ENCODE data around the gene SHKBP1. TPM values are rescaled to one million over a fixed set of nuclear protein-coding genes. Genes with fewer than 3 reads are reported as not detected.

The SHKBP1 gene
- total and polyA plus RNA-seq, 2 of the 13 experiments (the other 11 are each of a cell fraction or from before 2014, with no cell fraction given), result 16.2 to 17.4 TPM

DNA sequence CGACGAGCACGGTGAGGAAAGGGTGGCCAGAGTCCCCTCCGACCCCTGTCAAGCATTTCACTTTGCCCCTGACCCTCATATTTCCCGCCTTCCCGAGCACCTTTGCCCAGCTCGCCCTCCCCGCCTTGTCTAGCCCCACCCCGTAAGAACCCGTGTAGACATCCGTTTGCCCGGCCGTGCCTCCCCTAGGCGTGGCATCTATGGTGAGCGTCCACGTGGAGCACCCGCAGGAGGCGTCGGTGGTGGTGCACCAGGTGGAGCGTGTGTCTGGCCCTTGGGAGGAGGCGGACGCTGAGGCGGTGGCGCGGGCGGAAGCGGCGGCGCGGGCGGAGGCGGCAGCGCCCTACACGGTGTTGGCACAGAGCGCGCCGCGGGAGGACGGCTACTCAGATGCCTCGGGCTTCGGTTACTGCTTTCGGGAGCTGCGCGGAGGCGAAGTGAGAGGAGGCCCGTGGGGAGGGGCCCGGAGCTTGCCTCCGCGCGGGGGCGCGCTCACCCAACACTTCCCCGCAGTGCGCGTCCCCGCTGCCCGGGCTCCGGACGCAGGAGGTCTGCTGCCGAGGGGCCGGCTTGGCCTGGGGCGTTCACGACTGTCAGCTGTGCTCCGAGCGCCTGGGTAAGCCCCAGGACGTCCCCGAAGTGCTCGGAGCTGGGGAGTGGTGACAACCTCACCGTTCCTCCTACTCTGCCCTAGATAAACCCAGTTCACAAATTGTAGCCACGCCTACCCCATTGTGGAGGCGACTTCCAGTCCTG, 28.7 kb downstream of the SHKBP1 start (continued):
- TF ChIP-seq HMG20A (CRISPR knock-in tag; IDR thresholded peaks at IDR 0.05; ENCODE audit: borderline replicate concordance), result no peak
- 0 out of 2 replicates have a peak, but pooled peaks have one; percentile 8 for TF ChIP-seq MIER2 (CRISPR knock-in tag; IDR thresholded peaks at IDR 0.05)
- no peak for TF ChIP-seq MATR3 (CRISPR knock-in tag; IDR thresholded peaks at IDR 0.05)
- TF ChIP-seq JUND (CRISPR knock-in tag; IDR thresholded peaks at IDR 0.05), result no peak
- TF ChIP-seq ZNF337 (CRISPR knock-in tag; IDR thresholded peaks at IDR 0.05; ENCODE audit: borderline replicate concordance, low read depth), result no peak
- TF ChIP-seq, protein P1, sequence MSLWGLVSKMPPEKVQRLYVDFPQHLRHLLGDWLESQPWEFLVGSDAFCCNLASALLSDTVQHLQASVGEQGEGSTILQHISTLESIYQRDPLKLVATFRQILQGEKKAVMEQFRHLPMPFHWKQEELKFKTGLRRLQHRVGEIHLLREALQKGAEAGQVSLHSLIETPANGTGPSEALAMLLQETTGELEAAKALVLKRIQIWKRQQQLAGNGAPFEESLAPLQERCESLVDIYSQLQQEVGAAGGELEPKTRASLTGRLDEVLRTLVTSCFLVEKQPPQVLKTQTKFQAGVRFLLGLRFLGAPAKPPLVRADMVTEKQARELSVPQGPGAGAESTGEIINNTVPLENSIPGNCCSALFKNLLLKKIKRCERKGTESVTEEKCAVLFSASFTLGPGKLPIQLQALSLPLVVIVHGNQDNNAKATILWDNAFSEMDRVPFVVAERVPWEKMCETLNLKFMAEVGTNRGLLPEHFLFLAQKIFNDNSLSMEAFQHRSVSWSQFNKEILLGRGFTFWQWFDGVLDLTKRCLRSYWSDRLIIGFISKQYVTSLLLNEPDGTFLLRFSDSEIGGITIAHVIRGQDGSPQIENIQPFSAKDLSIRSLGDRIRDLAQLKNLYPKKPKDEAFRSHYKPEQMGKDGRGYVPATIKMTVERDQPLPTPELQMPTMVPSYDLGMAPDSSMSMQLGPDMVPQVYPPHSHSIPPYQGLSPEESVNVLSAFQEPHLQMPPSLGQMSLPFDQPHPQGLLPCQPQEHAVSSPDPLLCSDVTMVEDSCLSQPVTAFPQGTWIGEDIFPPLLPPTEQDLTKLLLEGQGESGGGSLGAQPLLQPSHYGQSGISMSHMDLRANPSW (CRISPR knock-in tag; IDR thresholded peaks at IDR 0.05; ENCODE audit: borderline replicate concordance), result no peak
- TF ChIP-seq PHF21A (CRISPR knock-in tag; IDR thresholded peaks at IDR 0.05), result no peak
- TF ChIP-seq, protein P2, sequence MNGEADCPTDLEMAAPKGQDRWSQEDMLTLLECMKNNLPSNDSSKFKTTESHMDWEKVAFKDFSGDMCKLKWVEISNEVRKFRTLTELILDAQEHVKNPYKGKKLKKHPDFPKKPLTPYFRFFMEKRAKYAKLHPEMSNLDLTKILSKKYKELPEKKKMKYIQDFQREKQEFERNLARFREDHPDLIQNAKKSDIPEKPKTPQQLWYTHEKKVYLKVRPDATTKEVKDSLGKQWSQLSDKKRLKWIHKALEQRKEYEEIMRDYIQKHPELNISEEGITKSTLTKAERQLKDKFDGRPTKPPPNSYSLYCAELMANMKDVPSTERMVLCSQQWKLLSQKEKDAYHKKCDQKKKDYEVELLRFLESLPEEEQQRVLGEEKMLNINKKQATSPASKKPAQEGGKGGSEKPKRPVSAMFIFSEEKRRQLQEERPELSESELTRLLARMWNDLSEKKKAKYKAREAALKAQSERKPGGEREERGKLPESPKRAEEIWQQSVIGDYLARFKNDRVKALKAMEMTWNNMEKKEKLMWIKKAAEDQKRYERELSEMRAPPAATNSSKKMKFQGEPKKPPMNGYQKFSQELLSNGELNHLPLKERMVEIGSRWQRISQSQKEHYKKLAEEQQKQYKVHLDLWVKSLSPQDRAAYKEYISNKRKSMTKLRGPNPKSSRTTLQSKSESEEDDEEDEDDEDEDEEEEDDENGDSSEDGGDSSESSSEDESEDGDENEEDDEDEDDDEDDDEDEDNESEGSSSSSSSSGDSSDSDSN (CRISPR knock-in tag; IDR thresholded peaks at IDR 0.05), result peak; percentile 71
- TF ChIP-seq ZNF264 (CRISPR knock-in tag; IDR thresholded peaks at IDR 0.05), result no peak
- TF ChIP-seq, protein P3, sequence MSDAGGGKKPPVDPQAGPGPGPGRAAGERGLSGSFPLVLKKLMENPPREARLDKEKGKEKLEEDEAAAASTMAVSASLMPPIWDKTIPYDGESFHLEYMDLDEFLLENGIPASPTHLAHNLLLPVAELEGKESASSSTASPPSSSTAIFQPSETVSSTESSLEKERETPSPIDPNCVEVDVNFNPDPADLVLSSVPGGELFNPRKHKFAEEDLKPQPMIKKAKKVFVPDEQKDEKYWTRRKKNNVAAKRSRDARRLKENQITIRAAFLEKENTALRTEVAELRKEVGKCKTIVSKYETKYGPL (CRISPR knock-in tag; IDR thresholded peaks at IDR 0.05), result no peak
- TF ChIP-seq GATAD1 (CRISPR knock-in tag; IDR thresholded peaks at IDR 0.05), result no peak
- TF ChIP-seq, protein P4, sequence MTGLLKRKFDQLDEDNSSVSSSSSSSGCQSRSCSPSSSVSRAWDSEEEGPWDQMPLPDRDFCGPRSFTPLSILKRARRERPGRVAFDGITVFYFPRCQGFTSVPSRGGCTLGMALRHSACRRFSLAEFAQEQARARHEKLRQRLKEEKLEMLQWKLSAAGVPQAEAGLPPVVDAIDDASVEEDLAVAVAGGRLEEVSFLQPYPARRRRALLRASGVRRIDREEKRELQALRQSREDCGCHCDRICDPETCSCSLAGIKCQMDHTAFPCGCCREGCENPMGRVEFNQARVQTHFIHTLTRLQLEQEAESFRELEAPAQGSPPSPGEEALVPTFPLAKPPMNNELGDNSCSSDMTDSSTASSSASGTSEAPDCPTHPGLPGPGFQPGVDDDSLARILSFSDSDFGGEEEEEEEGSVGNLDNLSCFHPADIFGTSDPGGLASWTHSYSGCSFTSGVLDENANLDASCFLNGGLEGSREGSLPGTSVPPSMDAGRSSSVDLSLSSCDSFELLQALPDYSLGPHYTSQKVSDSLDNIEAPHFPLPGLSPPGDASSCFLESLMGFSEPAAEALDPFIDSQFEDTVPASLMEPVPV (CRISPR knock-in tag; IDR thresholded peaks at IDR 0.05), result no peak
- no peak for TF ChIP-seq ZNF773 (CRISPR knock-in tag; IDR thresholded peaks at IDR 0.05; ENCODE audit: borderline replicate concordance)
- no peak for TF ChIP-seq ZNF564 (CRISPR knock-in tag; IDR thresholded peaks at IDR 0.05)
- TF ChIP-seq NONO (IDR thresholded peaks at IDR 0.05), result no peak
- TF ChIP-seq NONO (CRISPR knock-in tag; conservative IDR thresholded peaks at IDR 0.05), result 0 out of 2 replicates have a peak, but pooled peaks have one; percentile 28
- TF ChIP-seq HNRNPLL (IDR thresholded peaks at IDR 0.05; ENCODE audit: low read depth, low read length, poor library complexity, severe bottlenecking), result peak; percentile 66
- TF ChIP-seq, protein P5, sequence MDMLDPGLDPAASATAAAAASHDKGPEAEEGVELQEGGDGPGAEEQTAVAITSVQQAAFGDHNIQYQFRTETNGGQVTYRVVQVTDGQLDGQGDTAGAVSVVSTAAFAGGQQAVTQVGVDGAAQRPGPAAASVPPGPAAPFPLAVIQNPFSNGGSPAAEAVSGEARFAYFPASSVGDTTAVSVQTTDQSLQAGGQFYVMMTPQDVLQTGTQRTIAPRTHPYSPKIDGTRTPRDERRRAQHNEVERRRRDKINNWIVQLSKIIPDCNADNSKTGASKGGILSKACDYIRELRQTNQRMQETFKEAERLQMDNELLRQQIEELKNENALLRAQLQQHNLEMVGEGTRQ (IDR thresholded peaks at IDR 0.05; ENCODE audit: low read depth, low read length), result no peak
- TF ChIP-seq, protein P5 (CRISPR knock-in tag; IDR thresholded peaks at IDR 0.05; ENCODE audit: borderline replicate concordance), result no peak
